WTC11 (cell line): ENCODE measurements around the gene HEY2.

Source experiments
- ATF6 ChIP-seq: sonication (generic); formaldehyde crosslinking; IDR thresholded peaks from 2 replicates; pipeline ENCODE4 v1.8.1; 2023; ENCODE audit warnings: mild to moderate bottlenecking, missing genetic modification reagents
- CREB1 ChIP-seq: sonication (generic); formaldehyde crosslinking; IDR thresholded peaks from 2 replicates; pipeline ENCODE4 v1.8.0; 2023; ENCODE audit warnings: mild to moderate bottlenecking, missing genetic modification reagents
- FOXJ3 ChIP-seq: sonication (generic); formaldehyde crosslinking; IDR thresholded peaks from 2 replicates; pipeline ENCODE4 v1.9.0; 2021; ENCODE audit warnings: missing genetic modification reagents, mild to moderate bottlenecking, borderline replicate concordance
- JUN ChIP-seq: sonication (generic); formaldehyde crosslinking; IDR thresholded peaks from 2 replicates; pipeline ENCODE4 v1.8.0; 2023; ENCODE audit warnings: mild to moderate bottlenecking, missing genetic modification reagents
- NR1H2 ChIP-seq: sonication (generic); formaldehyde crosslinking; IDR thresholded peaks from 2 replicates; pipeline ENCODE4 v1.9.0; 2021; ENCODE audit warnings: mild to moderate bottlenecking, moderate library complexity, missing genetic modification reagents
- NR2C2 ChIP-seq: sonication (generic); formaldehyde crosslinking; IDR thresholded peaks from 2 replicates; pipeline ENCODE4 v1.8.0; 2022; ENCODE audit warnings: mild to moderate bottlenecking, missing genetic modification reagents
- PRDM15 ChIP-seq: sonication (generic); formaldehyde crosslinking; IDR thresholded peaks from 2 replicates; pipeline ENCODE4 v1.8.0; 2022; ENCODE audit warnings: missing genetic modification reagents
- SMAD4 ChIP-seq: sonication (generic); formaldehyde crosslinking; IDR thresholded peaks from 2 replicates; pipeline ENCODE4 v1.8.0; 2022; ENCODE audit warnings: mild to moderate bottlenecking, missing genetic modification reagents
- TCF7 ChIP-seq: sonication (generic); formaldehyde crosslinking; IDR thresholded peaks from 2 replicates; pipeline ENCODE4 v1.8.0; 2022; ENCODE audit warnings: mild to moderate bottlenecking, low read depth, missing genetic modification reagents, moderate library complexity
- USF1 ChIP-seq: sonication (generic); formaldehyde crosslinking; IDR thresholded peaks from 2 replicates; pipeline ENCODE4 v1.8.0; 2022; ENCODE audit warnings: mild to moderate bottlenecking, missing genetic modification reagents
- USF2 ChIP-seq: sonication (generic); formaldehyde crosslinking; IDR thresholded peaks from 2 replicates; pipeline ENCODE4 v1.8.1; 2023; ENCODE audit warnings: mild to moderate bottlenecking, missing genetic modification reagents, moderate library complexity
- TF ChIP-seq, protein P1 (sequence below): fragments of 200-600 bp; IDR thresholded peaks from 2 replicates; pipeline ENCODE4 v1.8.0; 2022; ENCODE audit warnings: antibody characterized with exemption
- TF ChIP-seq, protein P2 (sequence below): sonication (generic); formaldehyde crosslinking; conservative IDR thresholded peaks from 2 replicates; pipeline ENCODE4 v1.8.1; 2022; ENCODE audit warnings: mild to moderate bottlenecking, missing genetic modification reagents

DNA sequence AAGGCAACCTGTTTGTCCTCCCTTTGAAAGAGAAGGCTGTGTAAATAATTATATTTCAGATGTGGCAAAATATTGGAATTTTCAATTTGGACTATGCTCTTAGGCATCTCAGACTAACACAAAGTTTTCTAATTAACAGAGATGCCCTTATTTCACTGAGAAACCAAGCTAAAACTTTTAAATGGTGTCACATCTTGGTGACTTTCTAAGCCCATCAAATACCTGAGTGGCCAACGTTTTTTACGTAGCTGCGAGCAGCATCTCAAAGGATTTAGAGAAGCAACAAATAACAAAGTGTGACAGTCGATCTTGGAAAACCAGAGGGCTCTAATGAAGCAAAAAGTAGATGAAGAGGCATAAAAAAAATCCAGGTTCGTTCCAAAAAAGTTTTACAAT lies 3.4 kb upstream of the HEY2 start:
- TF ChIP-seq CREB1 (CRISPR knock-in tag) (no peak), TCF7 (CRISPR knock-in tag) (no peak), SMAD4 (no peak), ATF6 (CRISPR knock-in tag) (no peak), FOXJ3 (no peak), PRDM15 (CRISPR knock-in tag) (no peak), USF2 (CRISPR knock-in tag) (no peak), NR2C2 (CRISPR knock-in tag) (no peak), JUN (CRISPR knock-in tag) (no peak; the same call in 1 of the 2 replicates), USF1 (0 out of 2 replicates have a peak, but pooled peaks have one; percentile 23), NR1H2 (CRISPR knock-in tag) (no peak)
- TF ChIP-seq, protein P1, sequence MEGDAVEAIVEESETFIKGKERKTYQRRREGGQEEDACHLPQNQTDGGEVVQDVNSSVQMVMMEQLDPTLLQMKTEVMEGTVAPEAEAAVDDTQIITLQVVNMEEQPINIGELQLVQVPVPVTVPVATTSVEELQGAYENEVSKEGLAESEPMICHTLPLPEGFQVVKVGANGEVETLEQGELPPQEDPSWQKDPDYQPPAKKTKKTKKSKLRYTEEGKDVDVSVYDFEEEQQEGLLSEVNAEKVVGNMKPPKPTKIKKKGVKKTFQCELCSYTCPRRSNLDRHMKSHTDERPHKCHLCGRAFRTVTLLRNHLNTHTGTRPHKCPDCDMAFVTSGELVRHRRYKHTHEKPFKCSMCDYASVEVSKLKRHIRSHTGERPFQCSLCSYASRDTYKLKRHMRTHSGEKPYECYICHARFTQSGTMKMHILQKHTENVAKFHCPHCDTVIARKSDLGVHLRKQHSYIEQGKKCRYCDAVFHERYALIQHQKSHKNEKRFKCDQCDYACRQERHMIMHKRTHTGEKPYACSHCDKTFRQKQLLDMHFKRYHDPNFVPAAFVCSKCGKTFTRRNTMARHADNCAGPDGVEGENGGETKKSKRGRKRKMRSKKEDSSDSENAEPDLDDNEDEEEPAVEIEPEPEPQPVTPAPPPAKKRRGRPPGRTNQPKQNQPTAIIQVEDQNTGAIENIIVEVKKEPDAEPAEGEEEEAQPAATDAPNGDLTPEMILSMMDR: no peak
- TF ChIP-seq, protein P2, sequence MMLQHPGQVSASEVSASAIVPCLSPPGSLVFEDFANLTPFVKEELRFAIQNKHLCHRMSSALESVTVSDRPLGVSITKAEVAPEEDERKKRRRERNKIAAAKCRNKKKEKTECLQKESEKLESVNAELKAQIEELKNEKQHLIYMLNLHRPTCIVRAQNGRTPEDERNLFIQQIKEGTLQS (CRISPR knock-in tag): no peak
